ENCODE data around the gene FGF21.

DNA sequence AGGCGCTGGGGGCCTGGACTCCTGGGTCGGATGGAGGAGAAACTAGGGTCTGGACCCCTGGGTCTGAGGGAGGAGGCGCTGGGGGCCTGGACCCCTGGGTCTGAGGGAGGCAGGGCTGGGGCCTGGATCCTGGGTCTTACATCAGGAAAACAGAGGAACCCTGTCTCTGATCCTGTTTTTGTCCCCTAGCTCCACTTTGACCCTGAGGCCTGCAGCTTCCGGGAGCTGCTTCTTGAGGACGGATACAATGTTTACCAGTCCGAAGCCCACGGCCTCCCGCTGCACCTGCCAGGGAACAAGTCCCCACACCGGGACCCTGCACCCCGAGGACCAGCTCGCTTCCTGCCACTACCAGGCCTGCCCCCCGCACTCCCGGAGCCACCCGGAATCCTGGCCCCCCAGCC lies 2.4 kb downstream of the FGF21 start:
- TF ChIP-seq TAF1 (IDR thresholded peaks at IDR 0.05; ENCODE audit: borderline replicate concordance, low read depth, low read length) (no peak), POLR2AphosphoS5 (IDR thresholded peaks at IDR 0.05; ENCODE audit: low read depth, low read length) (no peak)

Data from GM12892 (cell line).